ENCODE data around the gene KPNB1.

- TF ChIP-seq CTCF (IDR thresholded peaks at IDR 0.05) (no peak), POLR2A (IDR thresholded peaks at IDR 0.05) (no peak)
Measured at GRCh38 chr17:47693731-47694580, 44.2 kb downstream of the KPNB1 start, which contains the start of gene TBKBP1.

All from uterus (tissue), 2 donors.